HepG2 (cell line): ENCODE results near the gene GBGT1. TPM values are rescaled to one million over a fixed set of nuclear protein-coding genes. Genes with fewer than 3 reads are reported as not detected.
A peak's percentile ranks its signal among the peaks of the same experiment; 100 is the strongest.

Experiments used
- ATAC-seq: fragments of 200-7000 bp; cut with Tn5 transposase; 3 replicates; pipeline ENCODE4 v1.9.1; 2020; ENCODE audit warnings: mild to moderate bottlenecking, moderate library complexity
- BruUV-seq: library from RNA; stranded (reverse); fragments of 400-500 nt; replicated peaks from 2 replicates; lab custom pipeline; 2021; lab: Mats Ljungman, UMichigan
- CTCF ChIA-PET: fragments of 300-600 bp; formaldehyde crosslinking; extraction: SDS; loops from one replicate; lab custom pipeline; 2021; ENCODE audit warnings: low total read pairs, inconsistent platforms, low intra/inter-chr PET ratio; lab: Yijun Ruan, JAX
- POLR2A ChIA-PET: fragments of 350-600 bp; sonication (Branson Sonifier 250); formaldehyde crosslinking; loops from one replicate; lab custom pipeline; 2020; ENCODE audit warnings: antibody characterized with exemption, inconsistent platforms; lab: Yijun Ruan, JAX
- DNase-seq: peaks from one replicate; pipeline ENCODE4 v3.0.0-alpha.2; 2015; ENCODE audit warnings: low spot score
- FAIRE-seq: peaks from 3 replicates; lab custom pipeline; 2011; peaks lifted over from hg19 to GRCh38; lab: Jason Lieb, UNC
- H2AFZ ChIP-seq: one replicate; pipeline ENCODE4 v1.6.1; 2011; ENCODE audit warnings: low read length, inconsistent platforms
- H3K27ac ChIP-seq: fragments of 300-600 bp; 3 replicates; pipeline ENCODE4 v1.8.0; 2011; ENCODE audit warnings: mixed run types, mild to moderate bottlenecking, mixed read lengths, low read length, inconsistent platforms; ENCODE audit not compliant: insufficient read depth; ENCODE audit errors: extremely low read length
- H3K27me3 ChIP-seq, 2 experiments: fragments of 200-600 bp in 1 of 2; 2 replicates in 1 of 2; 3 replicates in 1 of 2; pipeline versions ENCODE4 v1.6.0 to v1.8.0; 2011; ENCODE audit warnings: low read length in 2 of 2, mild to moderate bottlenecking in 2 of 2, moderate library complexity in 2 of 2, inconsistent platforms in 1 of 2; ENCODE audit not compliant: insufficient read depth in 2 of 2, control insufficient read depth in 1 of 2
- H3K36me3 ChIP-seq, 2 experiments: fragments of 200-600 bp in 1 of 2; replicated peaks in 1 of 2; 2 replicates in 1 of 2; 3 replicates in 1 of 2; pipeline versions ENCODE4 v1.5.1 to v1.8.0; 2011; ENCODE audit warnings: low read length in 2 of 2, inconsistent platforms in 1 of 2; ENCODE audit not compliant: insufficient read depth in 2 of 2, control insufficient read depth in 1 of 2
- H3K4me1 ChIP-seq: 2 replicates; pipeline ENCODE4 v1.5.1; 2012; ENCODE audit warnings: low read length, inconsistent platforms; ENCODE audit not compliant: insufficient read depth
- H3K4me2 ChIP-seq: 2 replicates; pipeline ENCODE4 v1.6.0; 2011; ENCODE audit warnings: low read depth, low read length, inconsistent platforms
- H3K4me3 ChIP-seq, 3 experiments: fragments of 200-600 bp in 1 of 3; sonication (generic), shearing (Covaris generic) in 1 of 3; replicated peaks in 1 of 3; 2 replicates each; pipeline ENCODE4 v1.5.1; 2011 to 2016; ENCODE audit warnings: low read length in 3 of 3, inconsistent platforms in 2 of 3, low read depth in 2 of 3, mild to moderate bottlenecking in 2 of 3, control low read depth in 1 of 3, mixed read lengths in 1 of 3; ENCODE audit not compliant: insufficient read depth in 1 of 3
- H3K79me2 ChIP-seq: one replicate; pipeline ENCODE4 v1.6.1; 2011; ENCODE audit warnings: low read length, inconsistent platforms; ENCODE audit not compliant: insufficient read depth
- H3K9ac ChIP-seq: 2 replicates; pipeline ENCODE4 v1.6.0; 2011; ENCODE audit warnings: mild to moderate bottlenecking, low read depth, low read length, inconsistent platforms; ENCODE audit not compliant: insufficient read depth
- H3K9me3 ChIP-seq: 2 replicates; pipeline ENCODE4 v1.5.1; 2012; ENCODE audit warnings: mild to moderate bottlenecking, low read length
- H4K20me1 ChIP-seq: 2 replicates; pipeline ENCODE4 v1.6.0; 2011; ENCODE audit warnings: inconsistent platforms, mild to moderate bottlenecking, low read length, moderate library complexity; ENCODE audit not compliant: insufficient read depth
- ESRRA ChIP-seq: sonication (generic); formaldehyde crosslinking; IDR thresholded peaks from 2 replicates; pipeline ENCODE4 v1.5.1; 2020; ENCODE audit warnings: mild to moderate bottlenecking, low read depth, missing genetic modification reagents
- NPAS2 ChIP-seq: sonication (generic); formaldehyde crosslinking; IDR thresholded peaks from 2 replicates; pipeline ENCODE4 v1.8.0; 2022; ENCODE audit warnings: mild to moderate bottlenecking, missing genetic modification reagents, borderline replicate concordance
- NR2C2 ChIP-seq: sonication (generic); formaldehyde crosslinking; IDR thresholded peaks from 2 replicates; pipeline ENCODE4 v1.4.0; 2020; ENCODE audit warnings: missing genetic modification reagents, mild to moderate bottlenecking, moderate library complexity, borderline replicate concordance
- SKI ChIP-seq: fragments of 450-650 bp; IDR thresholded peaks from one replicate; pipeline ENCODE4 v1.6.1; 2018; ENCODE audit warnings: mild to moderate bottlenecking; ENCODE audit not compliant: partially characterized antibody
- ZFAT ChIP-seq: sonication (generic); formaldehyde crosslinking; conservative IDR thresholded peaks from 2 replicates; pipeline ENCODE4 v1.8.1; 2023; ENCODE audit warnings: missing genetic modification reagents, inconsistent platforms
- ZFP36L1 ChIP-seq: sonication (generic); formaldehyde crosslinking; IDR thresholded peaks from 2 replicates; pipeline ENCODE4 v1.8.0; 2022; ENCODE audit warnings: mild to moderate bottlenecking, missing genetic modification reagents, moderate library complexity
- ZNF138 ChIP-seq: sonication (generic); formaldehyde crosslinking; IDR thresholded peaks from 2 replicates; pipeline ENCODE4 v1.5.0; 2020; ENCODE audit warnings: mild to moderate bottlenecking, low read depth, missing genetic modification reagents
- ZNF17 ChIP-seq: sonication (generic); formaldehyde crosslinking; IDR thresholded peaks from 2 replicates; pipeline ENCODE4 v1.5.0; 2020; ENCODE audit warnings: mild to moderate bottlenecking, missing genetic modification reagents
- ZNF296 ChIP-seq: sonication (generic); formaldehyde crosslinking; conservative IDR thresholded peaks from 2 replicates; pipeline ENCODE4 v1.5.0; 2020; ENCODE audit warnings: mild to moderate bottlenecking, missing genetic modification reagents
- ZNF333 ChIP-seq: sonication (generic); formaldehyde crosslinking; IDR thresholded peaks from 2 replicates; pipeline ENCODE4 v1.4.0; 2020; ENCODE audit warnings: mild to moderate bottlenecking, missing genetic modification reagents, borderline replicate concordance
- ZNF335 ChIP-seq: sonication (generic); formaldehyde crosslinking; IDR thresholded peaks from 2 replicates; pipeline ENCODE4 v1.4.0; 2020; ENCODE audit warnings: missing genetic modification reagents
- ZNF629 ChIP-seq: sonication (generic); formaldehyde crosslinking; conservative IDR thresholded peaks from 2 replicates; pipeline ENCODE4 v1.5.0; 2020; ENCODE audit warnings: missing genetic modification reagents
- ZNF816 ChIP-seq: sonication (generic); formaldehyde crosslinking; IDR thresholded peaks from 2 replicates; pipeline ENCODE4 v1.8.0; 2022; ENCODE audit warnings: missing genetic modification reagents, mild to moderate bottlenecking, borderline replicate concordance
- ZSCAN21 ChIP-seq: sonication (generic); formaldehyde crosslinking; IDR thresholded peaks from 2 replicates; pipeline ENCODE4 v1.8.0; 2022; ENCODE audit warnings: mild to moderate bottlenecking, missing genetic modification reagents, moderate library complexity, borderline replicate concordance
- ZSCAN22 ChIP-seq: sonication (generic); formaldehyde crosslinking; IDR thresholded peaks from 2 replicates; pipeline ENCODE4 v1.4.0; 2020; ENCODE audit warnings: mild to moderate bottlenecking, missing genetic modification reagents
- WGBS: methylation state at CpG from one replicate; pipeline ENCODE4 v1.1.6; 2017; ENCODE audit warnings: low lambda C conversion rate; 5-methylcytosine and 5-hydroxymethylcytosine counted together
- in situ Hi-C: cut with HindIII; loops from 2 replicates; pipeline ENCODE4 v1.10.0; 2017; ENCODE audit warnings: low pct_unique_long_range_greater_than_20kb; ENCODE audit not compliant: extremely low pct_ligation_motif_present
- intact Hi-C: fragments of 100-400 bp; cut with micrococcal nuclease; formaldehyde crosslinking; loops from one replicate; pipeline ENCODE4 v1.10.0; 2022; ENCODE audit not compliant: unreplicated experiment
- polyA plus RNA-seq, 8 experiments: library from polyadenylated mRNA; depleted of rRNA in 3 of 8; stranded (reverse) in 7 of 8; unstranded in 1 of 8; fragments of >200 nt; fragmentation: Illumina TruSeq in 4 of 8; extraction: Trizol in 4 of 8; gene quantifications; 2 replicates each; pipeline versions ENCODE4 v1.2.1 to v1.2.3, GENCODE V29; 2011 to 2016; ENCODE audit warnings: low read depth in 4 of 8, missing spikeins in 1 of 8, mixed read lengths in 1 of 8; ENCODE audit not compliant: insufficient read depth in 1 of 8
- total RNA-seq, 5 experiments: library from RNA; depleted of rRNA; stranded (reverse); fragments of >200 nt; fragmentation: Illumina TruSeq; extraction: Trizol; gene quantifications; 2 replicates each; pipeline ENCODE4 v1.2.3, GENCODE V29; 2016; ENCODE audit warnings: low read depth in 1 of 5
- TF ChIP-seq, protein P1 (sequence below): IDR thresholded peaks from 2 replicates; pipeline ENCODE4 v1.6.1; 2016; ENCODE audit warnings: control low read depth
- TF ChIP-seq, protein P2 (sequence below): sonication (generic); formaldehyde crosslinking; IDR thresholded peaks from 2 replicates; pipeline ENCODE4 v1.4.0; 2020; ENCODE audit warnings: missing genetic modification reagents
- TF ChIP-seq, protein P3 (sequence below): sonication (generic); formaldehyde crosslinking; IDR thresholded peaks from 2 replicates; pipeline ENCODE4 v1.5.0; 2020; ENCODE audit warnings: mild to moderate bottlenecking, missing genetic modification reagents

Gene GBGT1
- total and polyA plus RNA-seq, 2 of the 13 experiments (the other 11 are each of a cell fraction or from before 2014, with no cell fraction given): not detected

DNA sequence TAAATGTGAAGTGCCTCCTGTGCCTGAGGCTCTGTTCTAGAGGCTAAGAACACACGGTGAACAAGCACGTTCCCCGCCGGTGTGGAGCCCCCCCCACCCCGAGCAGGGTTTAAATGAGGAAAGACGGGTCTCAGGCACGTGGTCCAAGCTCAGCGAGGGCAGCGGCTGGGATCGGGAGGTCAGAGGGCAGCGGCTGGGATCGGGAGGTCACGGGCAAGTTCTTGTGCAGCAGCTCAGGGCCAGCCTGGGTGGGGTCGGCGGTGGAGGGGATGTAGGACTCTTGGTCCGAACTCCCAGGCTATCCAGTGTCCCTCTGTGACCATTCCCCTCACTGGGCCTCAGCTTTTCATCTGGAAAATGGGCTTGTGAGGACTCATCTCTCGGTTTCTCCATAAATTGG lies 2.7 kb upstream of the GBGT1 start:
- no peaks in the 10 kb centered on the region for H3K36me3 ChIP-seq
- CTCF ChIA-PET: no interaction called here
- no peak overlapping the region for H3K4me2 ChIP-seq
- FAIRE-seq (no peak), ATAC-seq (no peak), DNase-seq (no peak)
- in situ Hi-C loops: no loop called here
- no TSS peak for BruUV-seq
- H4K20me1 ChIP-seq: no peaks in the 10 kb centered on the region
- no peaks in the 10 kb centered on the region for H3K9me3 ChIP-seq
- no peak overlapping the region for H2AFZ ChIP-seq
- POLR2A ChIA-PET: no interaction called here
- no peak overlapping the region for H3K9ac ChIP-seq
- no peaks in the 10 kb centered on the region for H3K79me2 ChIP-seq
- peaks cover 0 to 17% of the 10 kb centered on the region in 2 experiments; a peak in 4 of 5 replicates for H3K27me3 ChIP-seq
- 34% methylated on average over 13 of the region's 17 CpGs for WGBS
- no peak overlapping the region for H3K27ac ChIP-seq
- no peaks in the 10 kb centered on the region for H3K4me1 ChIP-seq
- H3K4me3 ChIP-seq: no peak overlapping the region
- intact Hi-C loops: no loop called here
- 0 out of 2 replicates have a peak, but pooled peaks have one; percentile 35 for TF ChIP-seq ZSCAN22
- TF ChIP-seq, protein P1, sequence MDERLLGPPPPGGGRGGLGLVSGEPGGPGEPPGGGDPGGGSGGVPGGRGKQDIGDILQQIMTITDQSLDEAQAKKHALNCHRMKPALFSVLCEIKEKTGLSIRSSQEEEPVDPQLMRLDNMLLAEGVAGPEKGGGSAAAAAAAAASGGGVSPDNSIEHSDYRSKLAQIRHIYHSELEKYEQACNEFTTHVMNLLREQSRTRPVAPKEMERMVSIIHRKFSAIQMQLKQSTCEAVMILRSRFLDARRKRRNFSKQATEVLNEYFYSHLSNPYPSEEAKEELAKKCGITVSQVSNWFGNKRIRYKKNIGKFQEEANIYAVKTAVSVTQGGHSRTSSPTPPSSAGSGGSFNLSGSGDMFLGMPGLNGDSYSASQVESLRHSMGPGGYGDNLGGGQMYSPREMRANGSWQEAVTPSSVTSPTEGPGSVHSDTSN (CRISPR knock-in tag): no peak
- no peak for TF ChIP-seq ZFP36L1 (CRISPR knock-in tag)
- no peak for TF ChIP-seq ZNF816 (CRISPR knock-in tag)
- TF ChIP-seq SKI: no peak
- TF ChIP-seq NR2C2 (CRISPR knock-in tag): peak; percentile 56
- TF ChIP-seq, protein P2, sequence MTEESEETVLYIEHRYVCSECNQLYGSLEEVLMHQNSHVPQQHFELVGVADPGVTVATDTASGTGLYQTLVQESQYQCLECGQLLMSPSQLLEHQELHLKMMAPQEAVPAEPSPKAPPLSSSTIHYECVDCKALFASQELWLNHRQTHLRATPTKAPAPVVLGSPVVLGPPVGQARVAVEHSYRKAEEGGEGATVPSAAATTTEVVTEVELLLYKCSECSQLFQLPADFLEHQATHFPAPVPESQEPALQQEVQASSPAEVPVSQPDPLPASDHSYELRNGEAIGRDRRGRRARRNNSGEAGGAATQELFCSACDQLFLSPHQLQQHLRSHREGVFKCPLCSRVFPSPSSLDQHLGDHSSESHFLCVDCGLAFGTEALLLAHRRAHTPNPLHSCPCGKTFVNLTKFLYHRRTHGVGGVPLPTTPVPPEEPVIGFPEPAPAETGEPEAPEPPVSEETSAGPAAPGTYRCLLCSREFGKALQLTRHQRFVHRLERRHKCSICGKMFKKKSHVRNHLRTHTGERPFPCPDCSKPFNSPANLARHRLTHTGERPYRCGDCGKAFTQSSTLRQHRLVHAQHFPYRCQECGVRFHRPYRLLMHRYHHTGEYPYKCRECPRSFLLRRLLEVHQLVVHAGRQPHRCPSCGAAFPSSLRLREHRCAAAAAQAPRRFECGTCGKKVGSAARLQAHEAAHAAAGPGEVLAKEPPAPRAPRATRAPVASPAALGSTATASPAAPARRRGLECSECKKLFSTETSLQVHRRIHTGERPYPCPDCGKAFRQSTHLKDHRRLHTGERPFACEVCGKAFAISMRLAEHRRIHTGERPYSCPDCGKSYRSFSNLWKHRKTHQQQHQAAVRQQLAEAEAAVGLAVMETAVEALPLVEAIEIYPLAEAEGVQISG (CRISPR knock-in tag): no peak
- TF ChIP-seq ZFAT (CRISPR knock-in tag): no peak
- TF ChIP-seq ZNF335 (CRISPR knock-in tag): no peak
- peak; percentile 54; the same call in 1 of the 2 replicates for TF ChIP-seq ZNF629 (CRISPR knock-in tag)
- TF ChIP-seq ESRRA (CRISPR knock-in tag): no peak
- TF ChIP-seq ZSCAN21: no peak
- no peak for TF ChIP-seq ZNF333
- no peak for TF ChIP-seq NPAS2
- TF ChIP-seq ZNF17: no peak
- no peak for TF ChIP-seq ZNF138 (CRISPR knock-in tag)
- TF ChIP-seq, protein P3, sequence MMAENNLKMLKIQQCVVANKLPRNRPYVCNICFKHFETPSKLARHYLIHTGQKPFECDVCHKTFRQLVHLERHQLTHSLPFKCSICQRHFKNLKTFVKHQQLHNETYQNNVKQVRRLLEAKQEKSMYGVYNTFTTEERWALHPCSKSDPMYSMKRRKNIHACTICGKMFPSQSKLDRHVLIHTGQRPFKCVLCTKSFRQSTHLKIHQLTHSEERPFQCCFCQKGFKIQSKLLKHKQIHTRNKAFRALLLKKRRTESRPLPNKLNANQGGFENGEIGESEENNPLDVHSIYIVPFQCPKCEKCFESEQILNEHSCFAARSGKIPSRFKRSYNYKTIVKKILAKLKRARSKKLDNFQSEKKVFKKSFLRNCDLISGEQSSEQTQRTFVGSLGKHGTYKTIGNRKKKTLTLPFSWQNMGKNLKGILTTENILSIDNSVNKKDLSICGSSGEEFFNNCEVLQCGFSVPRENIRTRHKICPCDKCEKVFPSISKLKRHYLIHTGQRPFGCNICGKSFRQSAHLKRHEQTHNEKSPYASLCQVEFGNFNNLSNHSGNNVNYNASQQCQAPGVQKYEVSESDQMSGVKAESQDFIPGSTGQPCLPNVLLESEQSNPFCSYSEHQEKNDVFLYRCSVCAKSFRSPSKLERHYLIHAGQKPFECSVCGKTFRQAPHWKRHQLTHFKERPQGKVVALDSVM (CRISPR knock-in tag): no peak
- no peak for TF ChIP-seq ZNF296
